GM18861 (cell line): ENCODE data around the gene LNX2.

ENCODE experiments used
- ATAC-seq: cut with Tn5 transposase; IDR thresholded peaks from one replicate; pipeline ENCODE4 v1.9.1; 2021; ENCODE audit not compliant: unreplicated experiment

LNX2 gene

DNA sequence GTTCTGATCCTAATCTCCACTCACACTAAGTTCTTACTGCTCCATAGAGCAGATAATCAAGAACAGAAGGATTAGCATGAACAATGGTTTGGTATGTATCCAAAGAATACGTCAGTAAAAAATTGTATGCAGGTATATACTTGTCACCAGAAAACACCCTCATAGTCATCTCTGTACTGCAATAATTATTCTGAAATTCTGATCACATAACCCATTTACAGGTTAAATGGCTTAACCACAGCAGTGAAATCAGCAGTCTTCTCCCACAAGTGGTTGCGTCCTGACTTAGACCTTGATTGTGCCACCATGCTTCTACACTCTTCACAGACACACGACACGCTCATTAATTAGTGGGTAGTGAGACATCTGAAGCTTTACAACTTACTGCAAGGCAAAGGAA lies 50.9 kb downstream of the LNX2 start:
- no peak for ATAC-seq

DNA sequence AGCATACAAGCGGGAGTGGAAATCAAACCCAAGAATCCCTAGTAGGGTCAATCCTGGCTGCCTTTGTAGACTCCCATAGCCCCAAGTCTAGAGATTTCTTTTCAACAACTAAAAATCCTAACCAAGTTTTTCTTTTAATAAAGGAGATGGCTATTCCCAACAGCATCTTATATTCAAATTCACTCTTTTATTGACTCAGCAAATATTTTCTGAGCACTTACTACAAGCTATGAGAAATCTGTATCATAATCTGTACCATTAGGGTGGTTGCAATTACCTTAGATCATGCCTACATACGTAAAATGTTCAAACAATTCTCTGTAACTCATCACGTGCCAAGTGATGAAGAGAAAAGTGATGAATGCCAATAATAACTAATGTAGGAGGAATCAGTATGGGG lies 54.5 kb downstream of the LNX2 start:
- no peak for ATAC-seq

- ATAC-seq: no peak
Measured at GRCh38 chr13:27562457-27562856, 57.9 kb downstream of the LNX2 start.

GRCh38 chr13:27559719-27560118 lies 60.6 kb downstream of the LNX2 start:
- no peak for ATAC-seq

GRCh38 chr13:27556109-27556508 lies 64.2 kb downstream of the LNX2 start:
- ATAC-seq: no peak

GRCh38 chr13:27551562-27551961 lies 68.8 kb downstream of the LNX2 start:
- ATAC-seq: no peak

- ATAC-seq: no peak
Measured at GRCh38 chr13:27549406-27549981, 70.8 kb downstream of the LNX2 start.

DNA sequence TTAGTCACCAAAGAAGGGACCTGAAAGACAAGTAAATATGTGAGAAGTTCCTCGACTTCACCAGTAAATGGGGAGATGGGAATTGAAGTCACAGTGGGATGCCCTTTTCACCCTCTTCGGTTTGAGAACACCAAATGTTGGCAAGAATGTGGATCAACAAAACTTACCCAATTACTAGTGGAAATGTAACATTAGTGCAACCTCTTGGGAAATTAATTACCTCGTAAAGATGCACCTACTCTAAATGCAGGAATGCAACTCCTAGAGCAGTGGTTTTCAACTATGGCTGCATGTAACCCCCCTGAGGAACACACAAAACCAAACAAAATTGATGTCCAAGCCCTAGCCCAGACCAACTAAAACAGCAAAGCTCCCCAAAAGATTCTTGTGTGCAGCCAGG lies 78.1 kb downstream of the LNX2 start:
- no peak for ATAC-seq

- no peak for ATAC-seq
Measured at GRCh38 chr13:27541386-27541785, 78.9 kb downstream of the LNX2 start.

DNA sequence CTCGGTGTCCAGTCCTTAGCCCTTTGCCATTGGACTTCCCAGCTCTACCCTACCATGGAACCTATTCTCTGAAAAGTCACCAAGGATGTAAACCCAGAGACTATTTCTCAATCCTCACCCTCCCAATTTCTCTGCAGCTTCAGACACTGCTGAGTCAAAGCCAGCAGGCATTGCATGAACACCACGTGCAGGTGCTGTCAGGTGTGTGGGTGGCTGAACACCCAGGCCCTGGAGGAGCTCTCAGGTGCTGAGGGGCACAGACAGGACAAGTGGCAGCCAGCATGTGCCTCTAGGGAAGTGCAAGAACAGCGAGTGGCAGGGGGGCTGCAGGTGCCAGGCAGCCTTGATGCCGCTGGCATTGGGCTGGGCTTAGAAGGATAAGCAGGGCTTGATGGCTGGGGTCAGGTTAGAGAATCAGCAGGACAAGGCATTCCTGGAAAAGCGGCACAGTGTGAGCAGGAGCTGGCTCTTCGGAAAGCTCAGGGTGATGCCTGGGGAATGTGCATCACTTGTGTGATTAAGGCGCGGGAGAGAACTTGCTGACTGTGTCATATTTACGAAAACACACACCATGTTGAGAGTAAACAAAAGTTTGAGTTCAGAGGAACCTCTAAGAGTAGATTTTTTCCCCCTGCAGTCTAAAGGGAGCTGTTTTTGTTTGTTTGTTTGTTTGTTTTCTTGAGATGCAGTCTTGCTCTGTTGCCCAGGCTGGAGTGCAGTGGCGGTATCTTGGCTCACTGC lies 83.8 kb downstream of the LNX2 start:
- ATAC-seq: no peak

DNA sequence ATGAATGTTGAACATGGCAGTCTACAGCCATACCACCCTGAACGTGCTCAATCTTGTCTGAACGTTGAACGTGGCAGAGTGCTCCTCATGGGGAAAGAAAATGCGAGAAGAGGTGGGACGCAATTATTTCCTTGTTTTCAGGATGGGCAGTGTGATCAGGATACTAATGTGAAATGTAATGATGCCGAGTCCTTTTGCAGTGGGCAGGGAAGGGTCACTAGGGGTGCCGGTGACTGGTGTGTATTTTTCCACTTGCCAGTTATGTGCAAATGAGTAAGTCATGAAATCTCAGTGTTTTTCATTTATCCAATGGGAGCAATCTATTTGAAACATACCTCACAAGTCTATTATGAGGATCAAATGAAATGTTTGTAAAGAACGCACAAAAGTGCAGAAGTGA lies 84.8 kb downstream of the LNX2 start:
- ATAC-seq: no peak

- ATAC-seq: no peak
Measured at GRCh38 chr13:27534981-27535380, 85.3 kb downstream of the LNX2 start.

DNA sequence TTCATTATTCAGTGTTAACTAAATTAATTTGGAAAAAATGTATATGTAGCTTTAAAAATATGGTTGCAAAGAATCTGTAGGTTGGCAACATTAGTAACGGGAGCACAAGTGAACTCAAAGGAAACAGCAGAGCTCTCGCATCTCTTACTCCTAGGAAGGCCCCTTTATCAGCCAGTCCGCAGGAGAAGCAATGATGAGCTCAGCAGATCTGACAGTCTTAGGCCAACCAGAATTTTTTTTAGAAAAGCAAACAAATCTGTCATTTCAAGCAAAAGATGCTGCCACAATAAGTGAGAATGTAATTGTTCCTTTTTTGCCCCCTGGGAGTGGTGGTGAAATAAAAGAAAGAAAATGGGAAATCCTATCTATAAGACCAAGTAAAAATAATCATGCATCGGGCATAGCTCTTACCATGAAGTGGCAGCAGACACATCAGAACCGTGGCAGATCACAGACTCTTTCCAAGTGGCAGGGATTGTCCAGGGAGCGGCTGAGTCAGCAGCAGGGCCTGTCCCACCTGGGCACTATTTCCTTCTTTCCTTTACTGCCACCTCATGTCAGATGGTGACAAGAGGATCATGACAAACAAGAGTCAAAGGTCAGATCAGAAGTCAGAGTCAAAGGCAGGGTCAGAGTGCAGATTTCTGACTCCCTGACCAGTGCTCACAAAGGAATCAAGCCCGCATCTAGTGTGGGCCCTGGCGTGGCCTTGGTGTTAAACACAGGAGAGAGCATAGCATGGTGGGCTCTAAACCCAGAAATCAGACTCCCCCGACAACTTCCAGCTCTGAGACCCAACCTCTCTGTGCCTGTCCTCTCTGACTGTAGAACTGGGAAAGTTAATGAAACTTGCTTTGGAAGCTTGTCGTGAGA lies 86.0 kb downstream of the LNX2 start:
- no peak for ATAC-seq

GRCh38 chr13:27533155-27533643 lies 87.1 kb downstream of the LNX2 start:
- no peak for ATAC-seq

DNA sequence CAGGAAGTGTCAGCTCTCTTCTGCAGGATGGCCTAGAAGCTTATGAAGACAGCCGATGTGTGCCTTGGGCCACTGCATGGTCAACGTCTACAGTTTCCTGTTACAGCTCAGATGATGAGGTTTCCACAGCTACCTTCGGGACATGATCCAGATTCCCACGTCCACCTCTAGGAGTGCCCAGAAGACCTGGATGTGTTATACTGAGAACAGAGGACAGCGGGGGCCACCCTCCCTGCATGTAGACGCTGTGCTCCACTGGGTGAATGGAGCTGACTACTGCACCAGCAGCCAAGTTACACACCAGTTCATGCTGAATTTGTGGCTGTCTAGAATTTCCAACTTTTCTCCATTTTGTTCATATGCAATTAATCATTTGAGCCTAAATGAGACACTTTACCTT lies 91.4 kb downstream of the LNX2 start:
- ATAC-seq: no peak

GRCh38 chr13:27526516-27526915 lies 93.8 kb downstream of the LNX2 start:
- no peak for ATAC-seq

GRCh38 chr13:27524981-27525975 lies 95.1 kb downstream of the LNX2 start:
- ATAC-seq: no peak

DNA sequence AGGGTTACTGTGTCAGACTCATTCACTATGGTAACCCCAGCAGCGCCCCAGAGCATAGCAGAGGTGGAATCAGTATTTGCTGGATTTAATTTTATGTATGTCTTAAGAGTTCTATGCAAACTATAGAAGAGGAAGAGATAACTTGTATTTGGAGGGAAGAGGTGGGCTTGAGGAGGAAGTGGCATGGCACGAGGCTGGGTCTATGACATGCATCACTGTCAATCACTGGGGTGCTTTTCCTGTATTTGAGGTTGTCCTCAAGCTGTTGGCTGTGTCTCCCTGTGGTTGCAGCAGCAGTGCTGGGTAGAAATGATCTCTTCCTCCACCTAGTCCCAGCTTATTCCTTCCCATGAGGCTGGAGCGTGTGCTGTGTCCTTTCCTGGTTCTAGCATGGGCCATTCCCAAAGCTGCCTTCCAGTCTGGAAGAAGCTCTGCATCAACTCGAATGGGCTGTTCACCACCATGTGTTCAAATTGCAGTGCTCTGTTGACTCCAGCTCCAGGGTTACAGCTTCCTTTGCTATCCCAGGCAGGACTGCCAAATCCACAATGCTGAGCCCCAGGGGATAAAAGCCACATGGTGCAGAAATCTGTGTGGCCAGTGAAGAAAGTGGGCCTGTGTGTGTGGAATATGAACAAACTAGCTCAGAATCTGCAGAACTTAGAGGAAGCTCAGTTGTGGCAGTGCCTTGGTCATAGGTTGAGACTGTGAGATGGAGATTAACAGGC lies 96.8 kb downstream of the LNX2 start:
- no peak for ATAC-seq

- ATAC-seq: no peak
Measured at GRCh38 chr13:27522847-27523246, 97.5 kb downstream of the LNX2 start.

GRCh38 chr13:27516103-27516502 lies 104.2 kb downstream of the LNX2 start:
- ATAC-seq: no peak
